IPS-15b (cell line): ENCODE data around the gene THSD7B.

Experiments used
- H3K27me3 ChIP-seq: one replicate; pipeline ENCODE4 v1.6.1; 2013; ENCODE audit warnings: low read length; ENCODE audit not compliant: control insufficient read depth, insufficient read depth
- H3K36me3 ChIP-seq: one replicate; pipeline ENCODE4 v1.6.1; 2013; ENCODE audit warnings: low read length; ENCODE audit not compliant: control insufficient read depth, insufficient read depth
- H3K4me1 ChIP-seq: one replicate; pipeline ENCODE4 v1.6.1; 2013; ENCODE audit warnings: mild to moderate bottlenecking, low read length; ENCODE audit not compliant: control insufficient read depth, insufficient read depth
- H3K4me3 ChIP-seq: one replicate; pipeline ENCODE4 v1.5.1; 2013; ENCODE audit warnings: low read depth, low read length
- H3K9ac ChIP-seq: one replicate; pipeline ENCODE4 v1.6.1; 2013; ENCODE audit warnings: low read depth, mild to moderate bottlenecking, low read length
- H3K9me3 ChIP-seq: one replicate; pipeline ENCODE4 v1.6.1; 2013; ENCODE audit warnings: mild to moderate bottlenecking, low read length; ENCODE audit not compliant: control insufficient read depth, insufficient read depth

Gene THSD7B

DNA sequence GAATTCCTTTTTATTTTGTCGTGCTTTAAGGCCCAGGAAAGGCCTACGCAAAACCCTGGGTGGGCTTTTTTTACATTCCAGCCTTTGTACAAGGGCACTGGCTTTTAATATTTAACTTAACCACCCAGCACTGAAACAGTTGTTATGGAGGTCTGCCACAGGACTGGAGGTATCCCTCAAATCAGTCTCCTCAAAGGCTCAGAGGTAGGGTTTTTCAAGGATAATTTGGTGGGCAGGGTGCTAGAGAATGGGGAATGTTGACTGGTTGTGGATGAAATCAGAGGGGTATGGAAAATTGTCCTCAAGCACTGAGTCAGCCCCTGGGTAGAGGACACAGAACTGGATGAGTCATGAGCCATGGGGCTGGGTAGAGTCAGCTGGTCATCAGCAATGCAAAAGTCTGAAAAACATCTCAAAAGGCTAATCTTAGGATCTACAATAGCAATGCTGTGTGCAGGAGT, 443.1 kb downstream of the THSD7B start:
- Histone ChIP-seq H3K4me3 (no peak overlapping the region), H3K27me3 (no peaks in the 10 kb centered on the region), H3K9ac (no peak overlapping the region)

DNA sequence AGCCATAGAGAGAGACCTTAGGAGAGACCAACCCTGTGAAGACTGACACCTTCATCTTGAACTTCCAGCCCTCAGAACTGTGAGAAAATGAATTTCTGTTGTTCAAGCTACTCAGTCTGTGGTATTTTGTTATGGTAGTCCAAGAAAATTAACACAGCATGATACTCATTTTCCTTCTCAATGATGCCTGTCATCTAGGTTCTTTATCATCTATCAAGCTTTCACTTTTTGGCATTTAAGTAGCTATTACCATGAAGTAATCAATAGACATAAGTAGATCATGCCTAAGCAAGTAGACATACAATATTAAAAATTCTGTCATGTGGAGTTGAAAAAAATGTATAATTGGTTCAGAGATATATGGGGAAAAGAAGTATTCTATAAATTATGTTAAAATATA, 444.7 kb downstream of the THSD7B start:
- Histone ChIP-seq H3K27me3 (no peaks in the 10 kb centered on the region), H3K36me3 (no peaks in the 10 kb centered on the region), H3K9me3 (no peaks in the 10 kb centered on the region), H3K9ac (no peak overlapping the region), H3K4me1 (peaks cover 25% of the 10 kb centered on the region), H3K4me3 (no peak overlapping the region)

More for the DNA sequence above, 443.1 kb downstream of the THSD7B start:
- H3K36me3 ChIP-seq, result no peaks in the 10 kb centered on the region
- H3K9me3 ChIP-seq, result no peaks in the 10 kb centered on the region
- peaks cover 25% of the 10 kb centered on the region for H3K4me1 ChIP-seq

DNA sequence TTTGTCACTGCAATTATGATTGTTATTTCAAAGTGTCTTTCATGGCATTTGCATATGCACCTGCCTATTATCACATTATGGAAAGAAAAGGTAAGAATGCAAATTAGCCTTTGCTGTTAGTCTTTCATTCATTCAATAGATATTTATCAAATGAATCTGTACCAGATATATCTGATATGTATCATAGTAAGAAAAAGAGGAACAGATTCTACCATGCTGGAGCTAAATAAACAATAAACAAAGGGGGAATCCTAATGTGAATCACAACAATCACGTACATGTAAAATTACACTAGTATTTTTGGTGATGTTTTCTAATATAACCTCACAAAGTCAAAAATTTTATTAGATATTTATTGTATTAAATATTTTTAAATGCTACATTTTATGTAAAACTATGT, 446.4 kb downstream of the THSD7B start:
- Histone ChIP-seq H3K36me3 (no peaks in the 10 kb centered on the region), H3K27me3 (no peaks in the 10 kb centered on the region), H3K9ac (no peak overlapping the region), H3K4me1 (peaks cover 11% of the 10 kb centered on the region), H3K9me3 (no peaks in the 10 kb centered on the region), H3K4me3 (no peak overlapping the region)

DNA sequence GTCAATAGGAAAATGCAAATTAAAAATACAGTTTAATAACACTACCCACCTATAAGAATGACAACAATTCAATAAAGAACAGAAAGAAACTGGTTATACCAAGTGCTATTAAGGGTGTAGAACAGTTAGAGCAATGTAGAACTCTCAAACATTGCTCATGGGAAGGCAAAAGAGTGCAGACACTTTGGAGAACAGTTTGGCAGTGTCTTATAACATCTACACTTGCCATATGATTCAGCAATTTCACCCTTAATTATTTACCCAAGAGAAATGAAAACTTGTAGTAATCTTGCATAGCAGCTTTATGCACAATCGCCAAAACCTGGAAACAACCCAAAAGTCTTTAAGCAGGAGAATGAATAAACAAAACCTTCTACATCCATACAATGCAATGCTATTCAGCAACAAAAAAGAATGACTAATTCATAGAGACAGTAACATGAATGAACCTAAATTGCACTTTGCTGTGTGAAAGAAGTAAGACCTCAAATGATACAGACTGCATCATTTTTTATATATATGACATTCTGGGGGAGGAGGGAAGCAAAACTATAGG, 455.2 kb downstream of the THSD7B start:
- Histone ChIP-seq H3K36me3 (no peaks in the 10 kb centered on the region), H3K27me3 (no peaks in the 10 kb centered on the region), H3K4me1 (no peaks in the 10 kb centered on the region), H3K9me3 (no peaks in the 10 kb centered on the region), H3K9ac (no peak overlapping the region), H3K4me3 (no peak overlapping the region)

- Histone ChIP-seq H3K4me3 (no peak overlapping the region), H3K4me1 (no peaks in the 10 kb centered on the region), H3K27me3 (no peaks in the 10 kb centered on the region), H3K9ac (no peak overlapping the region), H3K36me3 (no peaks in the 10 kb centered on the region), H3K9me3 (no peaks in the 10 kb centered on the region)
These were observed 456.6 kb downstream of the THSD7B start for GRCh38 chr2:137221797-137222492.

- no peak overlapping the region for H3K4me3 ChIP-seq
- no peak overlapping the region for H3K9ac ChIP-seq
- H3K9me3 ChIP-seq, result no peaks in the 10 kb centered on the region
These were observed 458.4 kb downstream of the THSD7B start for GRCh38 chr2:137223722-137224121.

DNA sequence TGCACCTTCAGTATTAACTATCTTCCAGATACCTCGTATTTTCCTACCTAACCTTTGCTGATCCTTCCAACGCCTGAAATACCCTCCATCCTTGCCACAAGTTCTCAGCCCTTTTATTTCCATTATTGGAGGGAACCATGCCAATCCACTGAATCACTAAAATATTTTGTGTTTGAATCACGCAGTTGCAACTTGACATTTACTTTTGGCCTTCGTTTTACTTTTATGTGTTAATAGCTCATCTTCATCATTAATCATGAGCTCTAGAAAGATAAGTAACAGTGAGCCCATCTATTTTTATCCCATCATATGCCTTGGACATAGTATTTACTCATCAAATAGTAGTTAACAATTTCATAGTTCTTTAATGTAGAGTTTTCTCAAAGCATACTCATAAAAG, 463.2 kb downstream of the THSD7B start:
- Histone ChIP-seq H3K9ac (no peak overlapping the region), H3K27me3 (no peaks in the 10 kb centered on the region), H3K4me1 (no peaks in the 10 kb centered on the region), H3K9me3 (no peaks in the 10 kb centered on the region), H3K4me3 (no peak overlapping the region), H3K36me3 (no peaks in the 10 kb centered on the region)

More at GRCh38 chr2:137223722-137224121, 458.4 kb downstream of the THSD7B start:
- Histone ChIP-seq H3K36me3 (no peaks in the 10 kb centered on the region), H3K4me1 (no peaks in the 10 kb centered on the region), H3K27me3 (no peaks in the 10 kb centered on the region)

GRCh38 chr2:137229834-137230233, 464.5 kb downstream of the THSD7B start:
- Histone ChIP-seq H3K4me3 (no peak overlapping the region), H3K4me1 (no peaks in the 10 kb centered on the region), H3K27me3 (no peaks in the 10 kb centered on the region), H3K9ac (no peak overlapping the region), H3K36me3 (no peaks in the 10 kb centered on the region), H3K9me3 (no peaks in the 10 kb centered on the region)

- no peak overlapping the region for H3K4me3 ChIP-seq
- no peaks in the 10 kb centered on the region for H3K36me3 ChIP-seq
- H3K4me1 ChIP-seq, result no peaks in the 10 kb centered on the region
- H3K9me3 ChIP-seq, result no peaks in the 10 kb centered on the region
- no peaks in the 10 kb centered on the region for H3K27me3 ChIP-seq
- no peak overlapping the region for H3K9ac ChIP-seq
These were observed 466.3 kb downstream of the THSD7B start for GRCh38 chr2:137231628-137232027.

DNA sequence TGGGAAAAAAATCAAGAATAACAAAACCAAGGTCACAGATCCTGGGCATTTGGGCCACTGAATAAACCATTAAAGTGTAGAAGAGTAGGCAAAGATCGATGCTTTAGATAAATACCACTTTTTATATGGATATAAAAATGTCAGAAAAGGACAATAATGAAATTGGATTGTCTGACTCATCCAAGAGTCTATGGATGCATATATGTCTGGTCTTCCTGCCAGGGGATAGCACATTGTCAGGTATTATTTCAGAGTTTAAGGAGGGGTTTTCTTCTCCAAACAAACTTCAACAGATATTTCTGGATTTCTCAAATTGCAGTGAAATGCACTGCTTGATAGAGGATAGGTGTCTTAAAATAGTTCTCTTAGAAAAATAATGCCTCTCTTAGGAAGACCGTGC, 466.7 kb downstream of the THSD7B start:
- Histone ChIP-seq H3K4me1 (no peaks in the 10 kb centered on the region), H3K4me3 (no peak overlapping the region), H3K9ac (no peak overlapping the region), H3K36me3 (no peaks in the 10 kb centered on the region), H3K9me3 (no peaks in the 10 kb centered on the region), H3K27me3 (no peaks in the 10 kb centered on the region)

DNA sequence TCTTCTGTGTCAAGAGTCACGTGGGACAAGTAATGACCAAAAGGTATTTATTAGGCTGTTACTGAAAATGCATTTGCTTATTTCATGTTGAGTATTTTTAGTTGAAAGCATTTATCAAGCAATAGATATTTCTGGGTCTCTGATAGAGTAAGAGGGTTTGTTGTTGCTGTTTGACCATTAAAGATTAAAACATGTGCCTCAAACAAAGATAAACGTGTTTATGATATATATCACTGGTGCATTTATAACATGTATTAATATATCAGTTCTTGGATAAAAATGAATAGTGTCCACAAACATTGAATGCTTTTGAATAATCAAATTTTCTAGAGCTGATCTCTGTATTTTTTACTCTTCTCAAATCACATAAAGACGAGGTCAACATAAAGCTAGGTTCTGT, 467.7 kb downstream of the THSD7B start:
- Histone ChIP-seq H3K9me3 (no peaks in the 10 kb centered on the region), H3K4me3 (no peak overlapping the region), H3K36me3 (no peaks in the 10 kb centered on the region), H3K4me1 (no peaks in the 10 kb centered on the region), H3K27me3 (no peaks in the 10 kb centered on the region), H3K9ac (no peak overlapping the region)

DNA sequence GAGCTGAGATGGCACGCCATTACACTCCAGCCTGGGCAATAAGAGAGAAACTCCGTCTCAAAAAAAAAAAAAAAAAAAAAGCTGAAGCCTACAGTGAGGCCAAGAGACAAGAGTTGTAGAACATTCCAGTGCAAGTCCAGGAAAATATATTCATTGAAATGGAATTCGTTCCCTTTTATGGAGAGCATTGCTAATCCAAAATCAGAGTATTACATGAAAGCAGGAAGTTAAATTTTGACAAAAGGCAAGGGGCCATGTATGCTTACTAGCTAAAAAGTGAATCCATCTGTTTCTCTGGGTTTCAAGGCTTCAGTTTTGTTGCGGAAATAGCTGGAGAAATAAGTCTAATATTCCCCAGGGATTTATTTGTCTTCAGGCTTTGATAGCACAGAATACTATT, 471.7 kb downstream of the THSD7B start:
- no peaks in the 10 kb centered on the region for H3K9me3 ChIP-seq
- H3K36me3 ChIP-seq, result no peaks in the 10 kb centered on the region
- H3K4me3 ChIP-seq, result no peak overlapping the region
- no peaks in the 10 kb centered on the region for H3K4me1 ChIP-seq
- no peaks in the 10 kb centered on the region for H3K27me3 ChIP-seq
- H3K9ac ChIP-seq, result no peak overlapping the region
